Thoracic aorta (tissue), 2 donors: ENCODE results near the gene SLC9A3. TPM values are rescaled to one million over a fixed set of nuclear protein-coding genes. Genes with fewer than 3 reads are reported as not detected.

Experiments used
- ATAC-seq: fragments of 150-250 bp; one replicate; pipeline ENCODE4 v1.8.0; 2017; ENCODE audit warnings: low read depth; ENCODE audit not compliant: insufficient number of reproducible peaks, low FRiP score
- DNase-seq: peaks from one replicate; pipeline ENCODE4 v3.0.0-alpha.2; 2020; ENCODE audit warnings: low spot score
- H3K27ac ChIP-seq, 2 donors: fragments of 200-600 bp; sonication (generic); 1 replicate in 1 of 2; 2 replicates in 1 of 2; pipeline ENCODE4 v1.5.1; 2016; ENCODE audit warnings: mild to moderate bottlenecking in 2 of 2, moderate library complexity in 2 of 2
- H3K27me3 ChIP-seq: fragments of 200-600 bp; sonication (generic); replicated peaks from 2 replicates; pipeline ENCODE4 v1.6.0; 2016; ENCODE audit warnings: mild to moderate bottlenecking; ENCODE audit not compliant: insufficient read depth
- H3K36me3 ChIP-seq: fragments of 200-600 bp; sonication (generic); one replicate; pipeline ENCODE4 v1.5.1; 2016
- H3K4me1 ChIP-seq, 2 donors: fragments of 200-600 bp; sonication (generic); 1 replicate in 1 of 2; 2 replicates in 1 of 2; pipeline versions ENCODE4 v1.5.1 to v1.6.0; 2016; ENCODE audit warnings: low read depth in 2 of 2, mild to moderate bottlenecking in 1 of 2; ENCODE audit not compliant: control insufficient read depth in 1 of 2
- H3K4me3 ChIP-seq: fragments of 200-600 bp; sonication (generic); 2 replicates; pipeline ENCODE4 v1.5.1; 2016; ENCODE audit warnings: mild to moderate bottlenecking
- H3K9me3 ChIP-seq: fragments of 200-600 bp; sonication (generic); 2 replicates; pipeline ENCODE4 v1.5.1; 2016
- total RNA-seq, 2 donors: library from RNA; depleted of rRNA; stranded (reverse); fragments of >200 nt; gene quantifications; one replicate each; pipeline versions ENCODE4 v1.1.0 to v1.2.3, GENCODE V29; 2016
- TF ChIP-seq, protein P1 (sequence below): fragments of 200-600 bp; sonication (generic); IDR thresholded peaks from one replicate; pipeline ENCODE4 v1.5.1; 2019; ENCODE audit warnings: antibody characterized with exemption

The SLC9A3 gene
- total RNA-seq, 2 donors from 2014 or later, result 1.6 to 1.8 TPM

DNA sequence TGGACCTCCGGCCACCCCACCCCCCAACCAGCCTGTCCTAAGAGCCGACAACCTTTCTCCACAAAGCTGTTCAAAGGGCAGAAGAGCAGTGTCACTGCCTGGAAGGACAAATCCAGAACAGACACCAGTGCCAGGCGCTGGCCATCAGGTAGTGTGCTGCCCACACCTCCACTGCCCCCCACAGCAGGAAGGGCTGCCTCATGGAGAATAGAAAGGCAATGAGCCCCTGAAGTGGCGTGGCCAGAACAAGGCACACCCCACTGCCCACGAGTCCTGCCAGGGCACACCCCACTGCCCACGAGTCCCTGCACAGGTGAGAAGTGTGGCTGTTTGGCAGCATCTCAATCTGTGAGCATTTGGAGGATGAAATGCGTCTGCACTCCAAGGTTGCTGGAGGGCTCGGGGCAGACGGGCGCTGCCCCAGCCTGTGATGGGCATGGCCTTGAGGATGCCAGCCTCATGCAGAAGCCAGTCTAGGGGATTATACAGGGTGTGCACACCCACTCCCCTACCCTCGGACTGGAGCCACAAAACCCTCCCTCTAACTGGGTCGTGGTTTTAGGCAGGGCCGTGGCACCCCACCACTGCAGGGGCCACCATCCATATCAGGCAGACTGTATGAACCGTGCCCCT is 2.3 kb upstream of the SLC9A3 start:
- no peak for ATAC-seq
- Histone ChIP-seq H3K36me3 (no peaks in the 10 kb centered on the region), H3K27ac (no peak overlapping the region), H3K4me3 (no peak overlapping the region), H3K9me3 (no peaks in the 10 kb centered on the region), H3K27me3 (no peaks in the 10 kb centered on the region), H3K4me1 (peaks cover 5 to 16% of the 10 kb centered on the region in 2 donors)
- DNase-seq, result no peak
- TF ChIP-seq, protein P1, sequence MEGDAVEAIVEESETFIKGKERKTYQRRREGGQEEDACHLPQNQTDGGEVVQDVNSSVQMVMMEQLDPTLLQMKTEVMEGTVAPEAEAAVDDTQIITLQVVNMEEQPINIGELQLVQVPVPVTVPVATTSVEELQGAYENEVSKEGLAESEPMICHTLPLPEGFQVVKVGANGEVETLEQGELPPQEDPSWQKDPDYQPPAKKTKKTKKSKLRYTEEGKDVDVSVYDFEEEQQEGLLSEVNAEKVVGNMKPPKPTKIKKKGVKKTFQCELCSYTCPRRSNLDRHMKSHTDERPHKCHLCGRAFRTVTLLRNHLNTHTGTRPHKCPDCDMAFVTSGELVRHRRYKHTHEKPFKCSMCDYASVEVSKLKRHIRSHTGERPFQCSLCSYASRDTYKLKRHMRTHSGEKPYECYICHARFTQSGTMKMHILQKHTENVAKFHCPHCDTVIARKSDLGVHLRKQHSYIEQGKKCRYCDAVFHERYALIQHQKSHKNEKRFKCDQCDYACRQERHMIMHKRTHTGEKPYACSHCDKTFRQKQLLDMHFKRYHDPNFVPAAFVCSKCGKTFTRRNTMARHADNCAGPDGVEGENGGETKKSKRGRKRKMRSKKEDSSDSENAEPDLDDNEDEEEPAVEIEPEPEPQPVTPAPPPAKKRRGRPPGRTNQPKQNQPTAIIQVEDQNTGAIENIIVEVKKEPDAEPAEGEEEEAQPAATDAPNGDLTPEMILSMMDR, result no peak

DNA sequence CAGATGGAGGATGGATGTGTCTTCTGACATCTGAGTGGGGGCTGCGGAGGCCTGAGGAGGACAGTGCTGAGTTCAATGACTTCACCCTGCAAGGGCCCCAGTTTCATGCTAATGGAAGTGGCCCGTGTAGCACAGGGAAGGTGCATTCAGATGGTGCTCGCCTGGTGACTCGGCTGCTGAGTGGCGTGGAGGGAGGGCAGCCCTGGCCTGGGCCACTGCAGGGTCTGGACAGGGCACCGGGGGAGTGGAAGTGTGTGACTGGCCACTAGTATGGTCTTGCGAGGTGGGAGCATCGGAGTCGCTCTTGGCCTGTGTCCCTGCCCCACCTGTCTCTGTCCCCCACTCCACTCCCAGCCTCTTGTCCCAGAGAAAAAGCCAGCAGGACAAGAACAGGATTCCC is 1.7 kb upstream of the SLC9A3 start:
- H3K27me3 ChIP-seq, result no peaks in the 10 kb centered on the region
- H3K4me1 ChIP-seq, result peaks cover 4 to 16% of the 10 kb centered on the region in 2 donors
- ATAC-seq, result no peak
- no peak for DNase-seq
- no peak overlapping the region for H3K4me3 ChIP-seq
- no peak overlapping the region for H3K27ac ChIP-seq
- no peaks in the 10 kb centered on the region for H3K9me3 ChIP-seq
- H3K36me3 ChIP-seq, result no peaks in the 10 kb centered on the region
- TF ChIP-seq, protein P1, result no peak

DNA sequence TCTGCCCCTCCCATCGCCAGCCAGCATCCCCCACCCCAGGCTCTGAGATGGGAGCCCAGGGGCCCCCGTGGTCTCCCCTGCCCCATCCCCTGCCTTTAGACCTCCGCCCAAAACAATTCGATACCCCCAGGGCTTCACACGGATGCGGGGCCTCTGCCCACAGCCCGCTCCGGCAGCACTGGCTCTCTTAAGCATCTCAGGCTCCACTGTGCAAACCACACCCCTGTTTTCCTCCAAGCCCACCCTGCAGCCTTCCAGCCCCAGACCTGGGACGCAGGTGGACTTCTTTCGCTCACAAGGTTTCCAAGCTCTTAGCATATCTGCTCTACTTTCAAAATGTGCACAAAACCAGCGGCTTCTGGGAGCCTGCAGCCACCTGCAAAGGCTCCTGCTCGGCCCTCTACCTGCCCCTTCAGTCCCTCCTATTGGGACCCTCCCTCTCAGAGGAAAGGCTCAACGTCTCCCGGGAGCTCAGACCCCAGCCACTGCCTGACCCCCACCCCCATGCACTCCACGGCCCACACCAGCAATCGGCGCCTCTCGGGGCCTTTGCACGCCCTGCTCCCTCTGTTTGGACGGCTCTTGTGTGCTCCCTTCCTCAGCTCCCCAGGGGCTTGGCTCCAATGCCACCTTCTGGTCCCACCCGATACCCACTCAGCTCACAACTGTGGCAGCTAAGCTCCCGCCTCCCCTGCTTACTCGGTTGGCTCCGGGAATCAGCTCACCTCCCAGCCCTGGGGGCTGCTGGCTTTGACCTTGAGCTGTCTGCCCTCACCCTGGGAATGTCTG is 918 bp upstream of the SLC9A3 start:
- no peaks in the 10 kb centered on the region for H3K36me3 ChIP-seq
- H3K27ac ChIP-seq, result no peak overlapping the region
- TF ChIP-seq, protein P1, result no peak
- ATAC-seq (no peak), DNase-seq (no peak)
- H3K4me3 ChIP-seq, result no peak overlapping the region
- H3K9me3 ChIP-seq, result no peaks in the 10 kb centered on the region
- peaks cover 0 to 16% of the 10 kb centered on the region in 2 donors for H3K4me1 ChIP-seq
- no peaks in the 10 kb centered on the region for H3K27me3 ChIP-seq

DNA sequence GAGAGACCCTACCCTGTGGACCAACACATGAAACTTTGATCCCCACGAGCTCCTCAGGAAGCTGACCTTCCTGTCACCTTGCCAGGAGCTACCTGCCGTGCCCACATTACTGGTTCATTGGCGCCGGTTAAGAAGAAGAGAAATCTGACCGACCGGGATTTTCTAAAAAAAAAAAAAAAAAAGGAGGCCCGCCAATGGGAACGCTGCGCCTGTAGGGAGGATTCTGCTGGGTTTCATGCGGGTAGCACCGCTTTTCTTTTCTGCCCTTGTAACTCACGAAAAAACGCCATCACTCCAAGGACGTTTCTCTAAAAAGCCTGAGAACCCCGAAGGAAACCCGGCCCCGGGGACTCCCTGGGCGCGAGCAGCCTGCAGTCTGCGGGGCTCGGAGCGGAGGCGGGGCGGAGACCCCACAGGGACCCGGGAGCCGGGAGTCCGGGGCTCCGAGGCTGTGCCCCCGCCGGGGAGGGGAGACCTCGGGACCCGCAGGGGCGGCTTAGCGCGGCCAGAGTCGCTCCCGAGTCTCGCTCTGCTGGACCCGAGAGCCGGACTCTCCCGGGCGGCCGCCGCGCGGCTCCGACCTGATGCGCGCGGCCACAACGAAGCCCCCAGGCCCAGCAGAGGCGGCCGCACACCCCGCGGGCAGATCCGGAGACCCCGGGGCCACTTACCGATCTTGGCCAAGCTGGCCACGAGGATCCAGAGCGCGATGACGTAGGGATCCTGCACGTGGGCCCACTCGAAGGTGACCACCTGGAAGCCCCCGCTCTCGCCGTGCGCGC is 617 bp downstream of the SLC9A3 start:
- Histone ChIP-seq H3K4me3 (no peak overlapping the region), H3K27ac (no peak overlapping the region)
- TF ChIP-seq, protein P1, result no peak

DNA sequence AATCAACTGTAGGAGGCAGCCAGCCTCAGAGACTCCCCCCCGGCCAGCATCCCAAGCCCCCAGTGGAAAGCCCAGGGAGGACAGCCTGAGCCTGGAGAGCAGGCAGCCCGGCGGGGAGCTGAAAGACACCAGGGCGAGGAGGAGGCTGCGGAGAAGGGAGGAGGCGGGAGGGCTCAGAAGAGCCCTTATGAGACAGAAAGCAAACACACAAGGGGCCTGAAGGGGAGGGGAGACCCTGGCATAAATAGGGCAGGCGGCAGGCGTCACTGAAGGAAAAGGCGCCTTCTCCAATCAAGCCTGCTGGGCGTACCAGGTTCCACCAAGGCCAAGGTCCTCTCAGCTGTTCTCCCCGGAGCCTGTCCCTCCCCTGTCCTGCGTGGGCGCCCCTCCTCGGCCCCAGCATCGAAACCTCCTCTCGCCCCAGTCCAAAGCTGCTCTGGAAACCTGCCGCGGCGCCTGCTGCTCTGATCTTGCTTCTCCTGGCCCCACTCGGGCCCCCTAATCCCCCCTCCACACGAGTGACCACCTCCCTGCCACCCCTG is 1.3 kb downstream of the SLC9A3 start:
- TF ChIP-seq, protein P1, result no peak
- ATAC-seq (no peak), DNase-seq (no peak)
- no peaks in the 10 kb centered on the region for H3K9me3 ChIP-seq
- H3K4me1 ChIP-seq, result peaks cover 0 to 16% of the 10 kb centered on the region in 2 donors
- no peaks in the 10 kb centered on the region for H3K36me3 ChIP-seq
- no peak overlapping the region for H3K27ac ChIP-seq
- no peaks in the 10 kb centered on the region for H3K27me3 ChIP-seq
- no peak overlapping the region for H3K4me3 ChIP-seq

More for the DNA sequence above, 617 bp downstream of the SLC9A3 start:
- peaks cover 0 to 16% of the 10 kb centered on the region in 2 donors for H3K4me1 ChIP-seq
- H3K36me3 ChIP-seq, result no peaks in the 10 kb centered on the region
- no peak for ATAC-seq
- no peaks in the 10 kb centered on the region for H3K27me3 ChIP-seq
- H3K9me3 ChIP-seq, result no peaks in the 10 kb centered on the region
- DNase-seq, result no peak
